Activated effector memory CD4-positive, alpha-beta T cell treated with anti-CD3 and anti-CD28 coated beads, Interleukin-2, amount 50 U/mL, for 16 hours (primary cell): Measurements from ENCODE around the gene RTN3.
"Not testable (repeated sequence)": the region's sequence is repeated elsewhere in the genome, so short reads cannot be mapped to it uniquely, and the experiment has no call there.

Experiments
- DNase-seq: peaks from one replicate; pipeline ENCODE4 v3.0.0-alpha.2; 2020

RTN3 gene, protein sequence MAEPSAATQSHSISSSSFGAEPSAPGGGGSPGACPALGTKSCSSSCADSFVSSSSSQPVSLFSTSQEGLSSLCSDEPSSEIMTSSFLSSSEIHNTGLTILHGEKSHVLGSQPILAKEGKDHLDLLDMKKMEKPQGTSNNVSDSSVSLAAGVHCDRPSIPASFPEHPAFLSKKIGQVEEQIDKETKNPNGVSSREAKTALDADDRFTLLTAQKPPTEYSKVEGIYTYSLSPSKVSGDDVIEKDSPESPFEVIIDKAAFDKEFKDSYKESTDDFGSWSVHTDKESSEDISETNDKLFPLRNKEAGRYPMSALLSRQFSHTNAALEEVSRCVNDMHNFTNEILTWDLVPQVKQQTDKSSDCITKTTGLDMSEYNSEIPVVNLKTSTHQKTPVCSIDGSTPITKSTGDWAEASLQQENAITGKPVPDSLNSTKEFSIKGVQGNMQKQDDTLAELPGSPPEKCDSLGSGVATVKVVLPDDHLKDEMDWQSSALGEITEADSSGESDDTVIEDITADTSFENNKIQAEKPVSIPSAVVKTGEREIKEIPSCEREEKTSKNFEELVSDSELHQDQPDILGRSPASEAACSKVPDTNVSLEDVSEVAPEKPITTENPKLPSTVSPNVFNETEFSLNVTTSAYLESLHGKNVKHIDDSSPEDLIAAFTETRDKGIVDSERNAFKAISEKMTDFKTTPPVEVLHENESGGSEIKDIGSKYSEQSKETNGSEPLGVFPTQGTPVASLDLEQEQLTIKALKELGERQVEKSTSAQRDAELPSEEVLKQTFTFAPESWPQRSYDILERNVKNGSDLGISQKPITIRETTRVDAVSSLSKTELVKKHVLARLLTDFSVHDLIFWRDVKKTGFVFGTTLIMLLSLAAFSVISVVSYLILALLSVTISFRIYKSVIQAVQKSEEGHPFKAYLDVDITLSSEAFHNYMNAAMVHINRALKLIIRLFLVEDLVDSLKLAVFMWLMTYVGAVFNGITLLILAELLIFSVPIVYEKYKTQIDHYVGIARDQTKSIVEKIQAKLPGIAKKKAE

DNA sequence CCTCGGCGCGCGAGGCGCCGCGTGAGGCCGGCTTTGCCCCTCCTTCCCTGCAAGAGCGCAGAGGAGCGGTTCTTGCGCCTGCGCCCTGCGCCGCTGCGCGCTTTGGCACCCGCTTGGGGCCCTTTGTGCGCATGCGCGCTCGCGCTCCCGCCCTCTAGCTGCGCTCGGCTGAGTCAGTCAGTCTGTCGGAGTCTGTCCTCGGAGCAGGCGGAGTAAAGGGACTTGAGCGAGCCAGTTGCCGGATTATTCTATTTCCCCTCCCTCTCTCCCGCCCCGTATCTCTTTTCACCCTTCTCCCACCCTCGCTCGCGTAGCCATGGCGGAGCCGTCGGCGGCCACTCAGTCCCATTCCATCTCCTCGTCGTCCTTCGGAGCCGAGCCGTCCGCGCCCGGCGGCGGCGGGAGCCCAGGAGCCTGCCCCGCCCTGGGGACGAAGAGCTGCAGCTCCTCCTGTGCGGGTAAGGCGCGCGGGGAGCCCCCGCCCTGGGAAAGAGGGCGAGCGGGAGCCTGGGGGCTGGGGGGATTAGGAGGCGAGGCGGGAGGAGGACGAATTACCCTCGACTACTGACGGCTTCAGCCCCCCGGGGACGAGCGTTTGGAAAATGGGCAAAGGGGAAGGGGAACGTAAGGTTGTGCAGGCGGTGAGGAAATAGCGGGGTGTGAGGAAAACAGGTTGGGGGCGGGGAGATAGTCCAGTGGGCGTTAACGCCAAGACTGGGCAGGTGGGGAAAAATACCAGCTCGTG is at the start of gene RTN3:
Gene RTN3, plus strand, starts transcription at position 180 of the 745 bp plus-strand sequence. Its CDS starts 137 bp downstream, at position 317.
- DNase-seq: peak; percentile 100

DNA sequence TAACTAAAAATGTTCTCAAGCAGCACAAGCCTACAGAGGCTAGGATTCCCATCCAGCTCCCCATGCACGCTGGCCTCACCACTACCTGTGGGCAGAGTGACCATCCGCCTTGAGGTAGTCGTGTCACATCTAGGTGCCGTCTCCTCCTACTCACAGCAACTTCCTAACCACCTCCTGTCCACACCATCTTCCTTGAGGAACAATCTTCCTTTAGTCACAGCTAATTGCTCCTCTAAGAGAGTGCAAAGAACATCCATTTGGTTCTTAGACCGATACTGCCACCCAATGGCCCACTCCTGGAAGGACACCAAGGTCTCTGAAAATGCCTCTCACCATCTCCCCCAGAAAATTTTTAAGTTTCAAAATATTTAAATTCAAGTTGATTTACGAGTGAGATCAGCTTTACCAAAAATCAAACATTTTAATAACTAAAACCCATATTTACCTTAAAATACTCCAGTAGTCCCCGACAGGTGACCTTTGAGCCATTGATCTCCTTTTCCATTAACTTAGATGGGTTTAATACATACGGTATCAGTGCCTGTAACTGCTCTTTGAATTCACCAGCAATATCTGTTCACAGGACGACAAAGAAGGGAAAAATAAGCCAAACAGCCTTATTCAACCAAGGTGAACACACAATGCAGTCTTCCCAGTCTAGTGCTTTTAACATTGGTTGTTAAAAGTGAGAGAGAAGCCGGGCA is 45.4 kb upstream of the RTN3 start:
- peak; percentile 85 for DNase-seq

DNA sequence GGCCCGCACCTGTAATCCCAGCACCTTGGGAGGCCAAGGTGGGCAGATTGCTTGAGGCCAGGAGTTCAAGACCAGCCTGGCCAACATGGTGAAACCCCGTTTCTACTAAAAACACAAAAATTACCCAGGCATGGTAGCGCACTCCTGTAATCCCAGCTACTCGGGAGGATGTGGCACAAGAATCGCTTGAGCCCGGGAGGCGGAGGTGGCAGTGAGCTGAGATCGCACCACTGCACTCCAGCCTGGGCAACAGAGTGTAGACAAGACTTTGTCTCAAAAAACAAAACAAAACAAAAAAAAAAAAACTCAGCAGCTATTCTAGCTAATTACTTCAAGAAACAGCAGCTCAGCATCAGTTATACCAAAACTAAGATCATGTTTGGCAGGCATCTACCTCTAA is 42.9 kb upstream of the RTN3 start:
- DNase-seq: not testable (repeated sequence)

DNA sequence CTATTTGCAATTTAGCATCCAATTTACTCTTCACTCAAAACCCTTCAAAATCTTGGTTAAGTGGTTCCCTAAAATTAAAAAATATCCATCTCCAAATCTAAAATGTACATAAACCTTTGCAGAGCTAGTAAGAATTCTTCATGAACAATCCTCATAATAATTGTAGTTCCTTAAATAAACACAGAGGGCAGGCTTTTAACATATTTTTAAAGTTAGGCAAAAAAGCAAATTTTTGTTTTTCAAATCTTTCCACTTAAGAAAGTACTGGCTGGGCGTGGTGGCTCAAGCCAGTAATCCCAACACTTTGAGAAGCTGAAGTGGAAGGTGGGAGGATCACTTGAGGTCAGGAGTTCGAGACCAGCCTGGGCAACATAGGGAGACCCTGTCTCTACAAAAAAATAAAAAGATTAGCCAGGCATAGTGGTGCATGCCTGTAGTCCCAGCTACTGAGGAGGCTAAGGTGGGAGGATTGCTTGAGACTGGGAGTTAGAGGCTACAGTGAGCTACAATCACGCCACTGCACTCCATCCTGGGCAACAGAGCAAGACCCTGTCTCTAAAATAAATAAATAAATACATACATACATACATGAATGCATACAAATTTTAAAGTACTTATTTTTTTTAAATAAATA is 42.0 kb upstream of the RTN3 start:
- DNase-seq: no peak

DNA sequence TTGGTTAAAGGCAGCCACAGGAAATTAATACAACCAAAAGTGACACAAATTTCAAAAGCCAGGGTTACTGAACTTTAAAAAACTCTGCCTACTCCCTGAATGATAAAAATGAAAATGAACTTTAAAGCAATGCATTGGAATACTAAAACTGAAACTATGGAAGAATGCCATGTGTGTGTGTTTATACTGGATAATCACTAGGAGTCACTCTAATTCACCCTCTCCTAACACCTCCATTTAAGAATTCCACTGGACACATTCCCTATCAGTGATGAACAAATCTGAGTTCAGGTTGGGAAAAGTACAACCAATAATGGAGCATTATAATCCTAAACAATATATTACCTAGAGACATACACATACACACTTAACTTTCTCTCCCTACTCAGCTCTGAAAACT is 39.6 kb upstream of the RTN3 start:
- DNase-seq: no peak

DNA sequence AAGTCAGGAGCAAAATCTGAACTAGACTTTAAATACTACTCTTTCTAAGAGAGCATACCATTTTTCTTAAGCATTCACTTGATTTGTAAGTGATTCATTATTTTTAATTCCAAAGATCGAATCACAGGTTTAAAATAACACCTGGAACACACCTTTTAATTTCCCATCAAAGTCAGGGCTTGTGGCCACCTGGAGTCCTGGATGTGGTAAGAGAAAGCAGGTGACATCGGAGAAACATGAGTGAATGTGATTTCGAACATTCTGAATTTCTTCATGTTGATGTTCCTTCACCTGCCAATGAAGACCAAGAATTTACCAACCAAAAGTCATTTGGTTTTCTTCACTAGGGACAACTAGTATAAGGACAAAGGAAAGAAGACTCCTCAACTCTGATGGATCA is 38.1 kb upstream of the RTN3 start:
- DNase-seq: no peak

DNA sequence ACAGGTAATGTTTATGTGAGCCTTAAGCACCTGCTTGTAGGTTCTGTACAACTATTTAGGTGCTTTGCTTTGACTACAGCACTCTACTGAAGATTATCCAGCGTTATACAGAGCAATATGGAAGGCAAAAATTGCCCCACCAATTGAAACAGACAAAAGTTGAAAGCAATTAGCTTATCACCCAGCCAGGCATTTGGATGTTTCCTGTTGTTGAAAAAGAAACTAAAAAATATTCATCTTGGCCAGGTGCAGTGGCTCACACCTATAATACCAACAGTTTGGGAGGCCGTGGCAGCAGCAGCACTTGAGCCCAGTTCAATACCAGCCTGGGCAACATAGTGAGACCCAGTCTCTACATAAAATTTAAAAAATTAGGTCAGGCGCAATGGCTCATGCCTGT is 28.6 kb upstream of the RTN3 start:
- DNase-seq: no peak

DNA sequence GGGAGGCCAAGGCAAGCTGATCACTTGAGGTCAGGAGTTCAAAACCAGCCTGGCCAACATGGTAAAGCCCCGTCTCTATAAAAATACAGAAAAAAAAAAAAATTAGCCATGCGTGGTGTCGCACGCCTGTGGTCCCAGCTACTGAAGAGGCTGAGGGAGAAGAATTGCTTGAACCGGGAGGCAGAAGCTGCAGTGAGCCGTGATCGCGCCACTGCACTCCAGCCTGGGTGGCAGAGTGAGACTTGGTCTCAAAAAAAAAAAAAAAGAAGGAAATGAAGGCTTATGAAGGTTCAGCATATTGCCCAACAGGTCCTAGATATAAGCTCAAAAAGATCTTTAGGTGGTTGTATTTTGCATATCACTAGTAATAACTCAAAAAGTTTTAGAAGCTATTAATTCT is 20.3 kb upstream of the RTN3 start:
- DNase-seq: no peak

DNA sequence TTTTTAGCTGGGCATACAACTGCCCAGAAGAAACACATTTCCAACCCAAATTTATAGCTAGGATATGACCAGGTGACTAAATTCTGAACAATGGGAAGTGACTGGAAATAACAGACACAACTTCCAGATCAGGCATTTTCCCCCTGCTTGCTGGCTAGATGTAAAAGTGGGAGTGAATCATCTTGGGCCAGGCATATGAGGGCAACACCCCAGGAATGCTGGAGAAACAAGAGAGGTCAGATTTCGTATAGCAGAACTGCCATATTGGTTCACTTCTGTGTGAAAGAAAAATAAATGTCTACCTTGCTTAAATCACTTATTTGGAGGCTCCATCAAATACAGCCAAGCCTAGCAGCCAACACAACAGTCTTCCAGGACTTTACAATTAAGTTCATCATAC is 17.5 kb upstream of the RTN3 start:
- DNase-seq: no peak

DNA sequence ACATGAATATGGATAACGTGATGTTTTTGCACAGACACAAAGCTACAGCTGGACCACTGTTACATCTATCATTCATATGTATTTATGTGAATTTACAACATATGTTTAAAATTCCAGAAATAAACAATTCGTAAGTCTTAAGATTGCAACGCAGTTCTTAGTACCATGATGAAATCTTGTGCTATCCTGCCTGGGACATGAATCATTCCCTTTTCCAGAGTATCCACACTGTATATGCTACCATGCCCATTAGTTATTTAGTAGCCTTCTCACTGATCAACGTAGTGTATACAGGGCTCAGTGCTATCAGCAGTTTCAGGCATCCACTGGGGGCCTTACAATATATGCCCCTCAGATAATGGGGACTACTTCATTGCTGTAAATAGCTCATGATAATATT is 14.4 kb upstream of the RTN3 start:
- no peak for DNase-seq

DNA sequence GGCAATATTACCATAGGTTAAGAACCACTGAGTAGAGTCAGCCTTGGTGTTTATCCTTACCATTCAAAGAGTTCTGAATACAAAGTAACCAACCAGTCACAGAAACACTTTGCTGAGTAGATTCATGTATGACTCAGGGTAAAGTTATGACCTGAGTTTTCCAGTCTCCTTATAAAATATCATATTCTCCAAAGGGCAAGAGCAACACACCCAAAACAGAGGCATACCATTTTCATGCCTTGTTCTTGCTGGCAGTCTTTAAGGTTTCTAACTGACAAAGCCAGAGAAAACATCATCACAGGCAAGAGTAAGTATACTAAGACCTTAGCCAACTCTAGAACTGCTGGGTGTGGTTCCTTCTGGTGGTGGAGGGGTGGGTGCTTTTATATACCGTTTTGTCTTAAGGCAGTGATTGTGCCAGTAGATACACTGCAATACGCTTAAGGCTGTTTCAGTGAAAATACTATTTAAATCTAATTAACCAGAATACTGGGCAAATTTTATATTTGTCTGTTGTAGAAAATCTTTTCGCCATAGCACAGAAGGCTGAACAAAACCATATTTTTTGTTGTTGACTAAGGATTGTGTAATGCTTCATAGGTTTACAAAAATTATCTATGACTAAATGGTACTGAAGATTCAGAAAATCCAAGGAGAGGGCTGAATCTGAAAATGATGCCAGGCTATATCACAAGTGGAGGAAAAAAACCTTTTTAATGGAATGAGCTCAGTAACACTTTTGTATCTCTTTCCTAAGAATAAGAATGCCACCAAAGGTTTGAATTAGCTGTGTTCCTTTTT is 13.1 kb upstream of the RTN3 start:
- no peak for DNase-seq

DNA sequence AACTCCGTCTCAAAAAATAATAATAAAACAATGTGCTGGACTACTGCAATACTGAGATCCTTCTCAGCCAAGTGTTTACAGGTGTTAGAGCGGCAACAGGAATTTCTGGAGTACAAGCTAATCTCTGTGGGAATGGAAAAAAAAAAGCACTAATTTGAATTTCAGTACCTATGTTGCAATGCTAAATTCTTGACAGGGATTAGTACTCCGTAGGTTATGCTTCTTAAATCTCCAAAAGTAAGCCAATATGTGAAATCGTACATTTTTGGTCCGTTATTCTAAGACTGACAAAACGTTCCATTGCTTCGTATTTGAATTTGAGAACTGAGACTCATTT is 11.2 kb upstream of the RTN3 start:
- DNase-seq: no peak

DNA sequence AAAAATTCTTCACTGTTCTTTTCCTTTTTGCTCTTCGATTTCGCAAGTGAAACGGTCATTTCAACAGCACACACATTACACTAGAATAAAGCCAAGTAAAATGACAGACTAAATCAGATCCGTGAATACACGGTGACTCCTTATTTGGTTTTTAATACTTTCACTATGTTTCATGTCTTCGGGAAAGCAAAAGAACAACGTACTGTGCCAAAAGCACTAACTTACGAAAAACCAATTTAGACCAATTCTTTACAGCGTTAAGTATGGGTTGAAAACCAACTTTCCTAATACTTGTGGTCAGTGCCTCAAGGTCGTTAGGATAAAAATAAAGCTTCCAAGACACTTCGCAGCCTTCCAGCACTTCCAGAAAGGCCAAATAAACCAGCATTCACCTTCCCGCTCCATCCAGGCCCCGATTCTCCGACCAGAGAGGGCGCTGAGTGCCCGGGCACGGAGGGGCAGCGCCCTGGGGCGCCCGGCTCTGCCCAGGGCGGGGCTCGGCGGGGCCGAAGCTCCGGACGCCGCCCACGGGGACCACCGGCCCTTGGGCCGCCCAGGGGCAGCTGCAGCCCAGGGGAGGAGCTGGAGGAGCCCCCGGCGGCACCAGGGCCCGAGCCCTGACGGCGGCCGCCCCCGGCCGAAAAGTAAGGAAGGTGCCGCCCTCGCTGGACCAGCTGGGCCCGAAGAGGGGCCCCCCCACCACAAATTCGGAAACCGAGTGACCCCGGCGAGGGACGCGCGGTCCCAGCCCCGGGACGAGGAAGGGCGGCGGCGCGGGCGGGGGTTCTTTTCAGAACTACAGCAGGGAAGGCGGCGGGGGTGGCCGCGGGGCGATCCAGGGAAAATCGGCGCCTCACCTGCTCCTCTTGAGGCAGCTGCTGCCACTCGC is 10.6 kb upstream of the RTN3 start:
- peak; percentile 82 for DNase-seq

DNA sequence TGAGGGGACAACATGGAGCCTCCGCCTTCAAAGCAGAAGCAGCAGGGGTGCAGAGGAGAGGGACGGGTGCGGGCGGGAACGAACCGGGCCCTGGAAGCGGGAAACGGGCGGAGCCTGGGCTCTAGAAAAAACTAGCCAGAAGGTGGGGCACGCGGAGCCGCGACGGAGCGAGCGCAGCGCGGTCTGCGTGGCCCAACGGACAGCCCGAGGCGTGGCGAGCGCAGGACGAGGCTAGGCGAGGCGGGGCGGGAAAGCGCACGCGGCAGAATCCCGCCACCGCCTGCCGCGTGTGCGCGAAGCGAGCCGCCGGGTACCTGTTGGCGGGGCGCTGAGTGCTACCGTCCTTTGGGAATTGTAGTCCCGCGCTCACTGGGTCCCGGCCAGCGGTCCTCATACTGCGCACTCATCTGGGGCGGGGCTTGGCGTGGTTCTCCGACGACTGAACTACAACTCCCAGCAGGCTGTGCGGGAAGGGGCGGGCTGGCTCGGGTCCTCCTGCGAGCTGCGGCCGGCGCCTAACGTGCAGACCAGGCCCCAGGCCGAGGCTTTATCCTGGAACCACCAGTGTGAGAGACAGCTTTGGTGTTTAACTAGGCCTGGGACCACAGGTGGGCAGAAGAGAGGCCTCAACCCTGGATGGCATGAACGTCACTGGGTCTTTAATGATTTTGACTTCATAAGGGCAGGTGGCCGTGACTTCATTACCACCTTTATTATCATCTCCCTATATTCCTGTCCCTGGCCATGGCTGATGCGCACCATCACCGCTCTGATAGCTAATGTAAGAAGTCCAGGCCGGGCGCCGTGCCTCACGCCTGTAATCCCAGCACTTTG is 9.8 kb upstream of the RTN3 start, which contains the start of gene ATL3:
Gene ATL3, minus strand, starts transcription at position 55 of the 834 bp plus-strand sequence. Its CDS starts 41 bp downstream, at position 14.
- peak; percentile 99 for DNase-seq

DNA sequence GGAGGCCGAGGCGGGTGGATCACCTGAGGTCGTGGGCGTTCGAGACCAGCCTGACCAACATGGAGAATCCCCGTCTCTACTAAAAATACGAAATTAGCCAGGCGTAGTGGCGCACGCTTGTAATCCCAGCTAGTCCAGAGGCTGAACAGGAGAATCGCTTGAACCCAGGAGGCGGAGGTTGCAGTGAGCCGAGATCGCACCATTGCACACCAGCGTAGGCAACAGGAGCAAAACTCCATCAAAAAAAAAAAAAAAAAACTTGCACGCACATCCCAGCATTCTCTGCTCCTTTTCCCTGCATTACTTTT is 9.2 kb upstream of the RTN3 start:
- no peak for DNase-seq

DNA sequence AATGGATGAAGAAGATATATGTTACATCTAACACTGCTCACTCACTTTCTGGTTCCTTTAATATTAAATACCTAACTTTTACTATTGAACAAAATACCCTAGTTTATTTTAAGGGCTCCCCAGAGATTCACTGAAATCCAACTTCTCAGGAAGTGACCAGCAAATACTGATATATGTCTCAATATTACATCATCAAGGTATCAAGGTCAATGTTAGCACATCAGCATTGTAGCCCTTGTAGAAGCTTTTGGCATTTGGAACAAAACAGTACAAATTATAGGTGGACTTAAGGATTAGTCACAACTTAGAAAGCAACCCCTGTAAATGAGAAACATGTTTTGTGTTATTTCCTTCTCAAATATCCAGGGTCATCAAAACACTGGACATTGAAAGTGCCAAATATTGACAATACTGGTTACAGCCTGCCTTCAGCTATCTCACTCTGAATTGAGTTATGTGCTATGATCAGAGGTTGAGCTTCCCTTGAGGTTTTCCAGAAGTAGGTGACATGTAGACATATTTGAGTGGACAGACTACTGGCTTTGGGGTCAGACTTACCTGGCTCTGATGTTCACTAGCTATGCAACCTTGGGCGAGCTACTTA is 8.3 kb upstream of the RTN3 start:
- DNase-seq: no peak

DNA sequence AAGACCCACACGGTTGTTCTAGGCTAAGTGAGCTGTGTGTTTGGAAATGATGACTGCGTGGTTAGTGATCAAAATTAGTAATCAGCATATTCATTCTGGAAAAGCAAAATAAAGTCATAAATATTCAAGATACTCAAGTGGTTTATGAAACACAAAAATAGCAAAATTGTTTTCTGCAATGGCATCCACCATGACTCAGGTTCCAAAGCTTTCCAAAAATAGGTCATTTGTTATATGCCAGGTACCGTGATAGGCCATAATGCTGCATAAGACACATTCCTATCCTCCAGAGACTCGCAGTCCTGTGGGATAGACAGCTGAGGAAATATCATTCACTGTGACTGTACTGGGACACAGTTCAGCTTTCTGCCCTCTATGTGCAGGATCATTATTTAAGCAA is 7.7 kb upstream of the RTN3 start:
- DNase-seq: no peak

DNA sequence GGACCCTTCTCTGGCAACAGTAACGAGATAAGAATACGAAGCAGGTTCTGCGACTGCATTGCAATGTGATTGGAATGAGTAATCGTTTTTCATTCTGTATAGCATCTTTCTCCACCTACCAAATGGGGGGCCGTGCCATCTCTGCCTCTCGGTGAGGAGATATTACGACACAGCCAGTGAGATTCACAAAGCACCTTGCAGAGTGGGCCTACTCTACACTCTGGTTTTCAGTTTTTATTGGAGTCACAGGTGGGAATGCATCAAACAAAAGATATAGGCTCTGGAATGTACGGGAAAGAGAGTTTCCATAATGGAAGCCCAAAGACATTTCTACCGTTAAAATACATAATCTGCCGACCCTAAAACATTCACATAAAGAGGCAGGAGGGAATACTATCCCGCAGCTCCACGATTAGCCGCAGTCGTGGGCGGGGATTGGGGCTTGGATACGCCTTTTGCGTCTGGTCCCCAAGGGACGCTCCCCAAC is 423 bp upstream of the RTN3 start:
- DNase-seq: peak; percentile 72
